Activated gamma-delta T cell treated with Interleukin-2 at 50 U/mL for 16 hours (primary cell): ENCODE measurements around the gene SPON1.
"Not testable (repeated sequence)": the region's sequence is repeated elsewhere in the genome, so short reads cannot be mapped to it uniquely, and the experiment has no call there.

Experiments used
- DNase-seq: peaks from one replicate; pipeline ENCODE4 v3.0.0-alpha.2; 2020

Gene SPON1

GRCh38 chr11:14090631-14091030 is 128.1 kb downstream of the SPON1 start:
- not testable (repeated sequence) for DNase-seq

- no peak for DNase-seq
Observed at GRCh38 chr11:14093065-14093464, 130.5 kb downstream of the SPON1 start.

GRCh38 chr11:14094481-14095037 is 132.0 kb downstream of the SPON1 start:
- DNase-seq = no peak

DNA sequence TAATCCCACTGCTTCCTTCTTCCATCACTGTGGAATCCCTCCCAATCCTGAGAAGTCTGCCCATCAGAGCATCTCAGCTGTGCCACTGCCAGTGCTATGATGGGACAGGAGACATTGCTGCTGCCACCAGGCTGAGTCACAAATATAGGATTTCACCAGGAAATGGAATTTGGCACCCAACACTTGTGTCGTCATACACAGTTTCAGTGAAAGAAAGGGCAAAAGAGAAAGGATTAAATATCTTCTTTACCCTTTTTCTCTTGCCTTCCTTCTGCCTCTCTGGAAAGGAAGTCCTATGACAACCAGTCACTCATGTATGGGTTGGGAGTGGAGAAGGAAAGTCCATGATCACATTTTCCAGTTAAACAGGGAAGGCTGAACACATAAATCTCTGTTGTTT is 133.4 kb downstream of the SPON1 start:
- no peak for DNase-seq

GRCh38 chr11:14096606-14097005 is 134.1 kb downstream of the SPON1 start:
- no peak for DNase-seq

GRCh38 chr11:14101388-14101787 is 138.9 kb downstream of the SPON1 start:
- no peak for DNase-seq

- DNase-seq = no peak
Observed at GRCh38 chr11:14102766-14103165, 140.2 kb downstream of the SPON1 start.

- no peak for DNase-seq
Observed at GRCh38 chr11:14105446-14105845, 142.9 kb downstream of the SPON1 start.

DNA sequence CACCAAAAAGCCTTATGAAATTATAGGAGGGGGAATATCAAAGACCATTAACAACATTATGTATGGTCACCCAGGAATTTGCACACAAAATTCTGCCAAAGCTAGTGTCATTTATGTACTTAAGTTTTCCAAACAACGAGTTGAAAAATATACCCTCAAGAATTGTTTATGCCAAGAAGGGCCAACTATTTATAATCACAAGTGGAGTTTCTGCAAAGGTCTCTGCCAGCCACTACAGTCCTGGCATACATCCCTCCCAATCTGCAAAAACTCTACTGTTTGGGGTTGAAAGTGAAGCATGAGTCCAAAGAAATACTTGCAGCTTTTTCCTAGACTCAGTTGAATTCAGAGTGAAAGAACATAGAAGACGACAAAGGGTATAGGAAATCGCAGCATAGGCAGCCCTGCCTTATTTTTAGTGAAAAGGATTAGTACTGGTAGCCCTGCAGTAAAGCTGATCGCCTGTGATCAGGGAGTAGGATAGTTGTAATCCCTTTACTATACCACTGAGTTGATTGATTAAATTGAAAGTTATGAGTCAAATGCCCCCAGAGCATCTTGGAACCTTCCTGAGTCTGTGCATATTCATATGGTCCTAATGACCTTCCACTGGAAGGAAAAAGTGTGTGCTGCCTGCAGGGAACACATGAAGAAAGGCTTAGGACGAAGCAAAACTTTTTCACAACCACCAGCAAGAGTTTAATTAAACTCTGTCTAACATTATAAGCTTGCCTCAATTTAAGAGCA is 144.0 kb downstream of the SPON1 start:
- DNase-seq = no peak

DNA sequence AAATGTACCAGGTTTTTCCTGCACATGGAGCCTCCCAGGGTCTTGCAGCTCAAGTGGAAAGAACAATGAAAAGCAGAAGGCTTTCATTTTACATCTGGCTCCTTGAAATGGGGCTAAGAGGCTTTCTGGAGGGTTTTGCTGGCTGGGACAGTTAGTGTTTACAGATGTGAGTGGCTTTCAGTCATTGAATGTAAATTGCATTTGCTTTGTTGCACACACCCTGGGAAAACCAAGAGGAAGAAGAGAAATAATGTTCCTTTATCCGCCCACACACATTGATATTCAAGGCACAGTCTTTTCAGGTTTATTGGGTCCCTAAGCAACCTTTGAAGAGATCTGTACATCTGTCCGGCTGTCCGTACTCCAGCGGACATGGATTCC is 144.5 kb downstream of the SPON1 start:
- DNase-seq = no peak

DNA sequence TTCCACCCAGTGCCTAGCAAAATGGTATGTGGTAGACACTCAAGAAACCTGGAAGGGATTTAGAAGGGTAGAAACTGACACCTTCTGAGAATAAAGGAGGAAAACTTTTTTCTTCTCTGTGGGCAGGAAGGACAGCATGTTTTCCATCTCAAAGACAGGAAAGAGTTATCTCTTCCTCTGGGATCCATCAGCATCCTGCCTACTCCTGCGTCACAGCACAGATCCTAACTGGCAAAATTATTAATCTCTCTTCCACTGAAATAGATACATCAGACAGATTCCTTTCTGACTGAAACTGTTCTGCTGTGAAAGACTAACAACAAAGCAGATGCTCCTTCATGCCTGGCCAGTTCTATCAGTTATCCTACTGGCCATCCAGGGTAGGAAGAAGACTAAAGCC is 147.2 kb downstream of the SPON1 start:
- no peak for DNase-seq

GRCh38 chr11:14110629-14111028 is 148.1 kb downstream of the SPON1 start:
- no peak for DNase-seq

DNA sequence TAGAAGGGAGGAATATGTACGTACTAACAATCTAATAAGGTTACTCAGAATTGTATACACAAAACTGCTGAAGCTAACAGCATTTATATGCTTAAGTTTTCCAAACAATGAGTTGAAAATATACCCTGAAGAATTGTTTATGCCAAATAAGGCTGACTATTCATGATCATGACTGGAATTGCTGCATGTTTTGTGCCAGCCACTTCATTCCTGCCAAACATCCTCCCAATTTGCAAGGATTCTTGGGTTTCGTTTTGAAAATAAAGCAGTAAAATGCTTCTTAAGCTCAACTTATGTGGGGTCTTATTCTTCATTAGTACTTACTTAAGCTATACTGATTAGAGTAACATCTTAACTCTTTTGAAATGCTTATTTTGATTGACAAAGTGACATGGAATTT is 149.0 kb downstream of the SPON1 start:
- DNase-seq = no peak

GRCh38 chr11:14112721-14113120 is 150.2 kb downstream of the SPON1 start:
- DNase-seq = no peak

- DNase-seq = no peak
Observed at GRCh38 chr11:14114269-14114668, 151.7 kb downstream of the SPON1 start.

DNA sequence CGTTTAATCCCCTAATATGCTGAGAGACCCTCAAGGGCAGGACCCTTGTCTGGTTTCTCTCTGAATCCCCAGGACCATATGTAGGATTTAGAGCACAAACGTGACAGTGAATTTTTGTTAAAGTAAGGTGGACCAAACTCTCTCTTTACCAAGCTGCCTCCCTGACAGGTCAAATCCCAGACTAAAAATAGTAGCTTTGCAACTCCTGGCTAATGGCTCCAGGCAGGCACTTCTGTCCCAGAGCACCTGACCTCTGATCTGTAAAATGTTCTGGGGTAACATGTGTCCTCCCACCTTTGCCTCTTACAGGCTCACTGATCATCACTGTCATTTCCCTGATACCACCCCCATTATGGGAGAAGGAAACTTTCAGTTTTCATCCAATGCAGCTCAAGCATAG is 152.3 kb downstream of the SPON1 start:
- DNase-seq = no peak

- DNase-seq = no peak
Observed at GRCh38 chr11:14117632-14118031, 155.1 kb downstream of the SPON1 start.

DNA sequence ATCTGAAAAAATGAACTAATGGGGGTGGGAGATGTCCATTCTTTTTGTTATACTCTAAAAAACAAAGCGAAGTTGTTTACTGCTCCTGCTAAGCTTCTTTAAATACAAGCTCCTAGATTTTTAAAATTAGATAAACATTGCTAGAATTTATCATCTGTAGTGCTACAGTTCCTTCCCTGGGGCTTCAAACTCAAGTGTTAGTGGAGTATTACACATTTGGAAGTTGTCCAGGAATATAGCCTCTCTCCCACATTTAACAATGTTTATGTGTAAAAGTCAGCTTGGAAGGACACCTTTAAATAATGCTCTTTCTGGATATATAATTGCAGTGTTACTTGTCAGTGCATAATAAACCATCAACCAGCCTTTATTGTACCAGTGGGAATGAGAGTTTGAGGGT is 155.5 kb downstream of the SPON1 start:
- no peak for DNase-seq

- DNase-seq = no peak
Observed at GRCh38 chr11:14119357-14119756, 156.8 kb downstream of the SPON1 start.

DNA sequence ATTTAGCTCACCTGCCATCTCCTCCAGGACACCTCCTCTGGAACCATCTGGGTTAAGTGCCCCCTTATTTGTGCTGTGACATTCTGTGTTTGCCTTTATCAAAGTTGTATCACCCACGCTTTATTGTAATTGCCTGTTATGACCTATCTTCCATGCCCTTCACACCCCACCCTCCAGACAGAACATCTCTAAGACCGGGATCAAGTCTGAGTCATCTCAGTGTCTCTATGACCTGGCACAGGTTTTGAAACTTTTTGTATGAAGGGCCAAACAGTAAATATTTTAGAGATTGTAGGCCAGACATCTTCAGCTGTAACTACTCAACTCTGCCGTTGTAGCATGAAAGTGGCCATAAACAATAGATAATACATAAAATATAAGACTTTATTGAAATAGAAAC is 161.8 kb downstream of the SPON1 start:
- no peak for DNase-seq

- no peak for DNase-seq
Observed at GRCh38 chr11:14124886-14125285, 162.4 kb downstream of the SPON1 start.

DNA sequence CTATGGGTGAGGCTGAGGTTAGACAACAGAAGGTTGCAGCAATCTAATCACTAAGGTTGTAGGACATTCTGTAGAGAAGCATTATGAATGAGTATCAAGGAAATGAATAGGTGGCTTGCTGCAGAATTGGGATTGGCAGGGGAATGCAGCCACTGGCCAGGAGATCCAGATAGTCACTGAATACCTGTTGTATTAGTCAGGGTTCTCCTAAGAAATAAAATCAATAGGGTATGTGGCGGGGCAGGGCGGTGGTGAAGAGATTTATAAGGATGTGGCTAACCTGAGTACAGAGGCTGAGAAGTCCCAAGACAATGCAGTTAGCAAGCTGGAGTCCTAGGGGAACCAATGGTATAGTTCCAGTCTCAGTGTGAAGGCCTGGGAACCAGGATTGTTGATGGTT is 163.0 kb downstream of the SPON1 start:
- DNase-seq = no peak

- DNase-seq = no peak
Observed at GRCh38 chr11:14127679-14128078, 165.2 kb downstream of the SPON1 start.

GRCh38 chr11:14132312-14132711 is 169.8 kb downstream of the SPON1 start:
- DNase-seq = no peak

DNA sequence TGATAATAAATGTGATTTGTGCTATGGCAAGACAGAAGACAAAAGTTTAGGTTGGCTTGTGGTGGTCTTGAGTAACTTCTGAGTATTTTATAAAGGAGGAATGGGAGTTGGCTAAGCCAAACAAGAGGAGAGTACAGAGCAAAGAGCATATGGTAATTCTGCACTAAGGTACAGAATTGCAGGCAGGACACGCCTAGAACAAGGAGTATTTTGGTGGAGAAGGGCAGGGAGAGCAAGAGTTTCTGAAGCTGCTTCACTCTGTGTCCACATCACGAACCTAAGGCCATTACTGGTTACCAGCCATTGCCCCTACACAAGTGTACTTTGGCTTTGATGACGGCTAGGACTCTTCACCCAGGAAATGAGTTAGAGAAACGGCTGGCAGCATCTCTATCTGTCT is 170.9 kb downstream of the SPON1 start:
- DNase-seq = no peak
